ENCODE measurements around the gene ADAMTS9.

The ADAMTS9 gene

DNA sequence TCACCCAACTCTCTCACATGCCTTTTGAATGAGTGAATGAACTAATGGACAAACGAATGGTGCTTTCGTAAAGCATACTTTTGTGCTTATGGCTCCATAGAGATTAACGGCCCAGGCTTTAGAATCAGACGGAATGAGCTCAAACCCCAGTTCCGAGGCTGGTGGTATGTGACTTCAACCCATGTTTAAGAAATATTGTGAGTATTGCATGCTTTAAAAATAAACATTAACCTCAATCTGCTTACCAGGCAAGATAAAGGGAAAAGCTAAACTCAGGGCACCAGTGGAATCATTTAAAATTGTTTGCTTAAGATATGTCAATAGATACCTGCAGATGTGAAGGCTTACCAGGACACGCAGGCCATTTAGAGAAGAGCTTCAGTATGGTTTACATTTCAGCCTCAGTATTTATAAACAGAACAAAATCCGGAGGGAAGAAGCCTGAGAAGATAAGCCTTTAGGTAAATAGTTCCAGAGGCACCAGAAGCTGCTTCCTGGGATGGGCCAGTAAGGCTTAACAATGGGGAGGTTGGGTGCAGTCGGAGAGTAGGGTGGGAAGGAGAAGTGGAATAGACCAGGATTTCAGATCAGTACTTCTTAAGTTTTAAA lies 186.4 kb downstream of the ADAMTS9 start:
- no peak overlapping the region for H3K4me3 ChIP-seq (ENCODE audit: insufficient read depth, low read length, poor library complexity, severe bottlenecking)
- no peak overlapping the region for H3K4me2 ChIP-seq (ENCODE audit: low read depth, low read length, poor library complexity, severe bottlenecking)
- no peaks in the 10 kb centered on the region for H3K9me3 ChIP-seq (ENCODE audit: insufficient read depth, low read length)
- H3K79me2 ChIP-seq (ENCODE audit: insufficient read depth, low read length): no peaks in the 10 kb centered on the region
- H2AFZ ChIP-seq (ENCODE audit: low read depth, low read length, severe bottlenecking): no peak overlapping the region
- no peak overlapping the region for H3K27ac ChIP-seq (ENCODE audit: low read depth, low read length)
- no peaks in the 10 kb centered on the region for H3K36me3 ChIP-seq (ENCODE audit: low read length)
- H4K20me1 ChIP-seq (ENCODE audit: low read depth, low read length): no peaks in the 10 kb centered on the region
- H3K9me2 ChIP-seq (replicated peaks; ENCODE audit: insufficient read depth, low read length): no peaks in the 10 kb centered on the region
- H3F3A ChIP-seq (ENCODE audit: insufficient read depth): no peaks in the 10 kb centered on the region
- no peak for TF ChIP-seq EZH2phosphoT487 (conservative IDR thresholded peaks at IDR 0.05; ENCODE audit: low read length)
- TF ChIP-seq, protein P1, sequence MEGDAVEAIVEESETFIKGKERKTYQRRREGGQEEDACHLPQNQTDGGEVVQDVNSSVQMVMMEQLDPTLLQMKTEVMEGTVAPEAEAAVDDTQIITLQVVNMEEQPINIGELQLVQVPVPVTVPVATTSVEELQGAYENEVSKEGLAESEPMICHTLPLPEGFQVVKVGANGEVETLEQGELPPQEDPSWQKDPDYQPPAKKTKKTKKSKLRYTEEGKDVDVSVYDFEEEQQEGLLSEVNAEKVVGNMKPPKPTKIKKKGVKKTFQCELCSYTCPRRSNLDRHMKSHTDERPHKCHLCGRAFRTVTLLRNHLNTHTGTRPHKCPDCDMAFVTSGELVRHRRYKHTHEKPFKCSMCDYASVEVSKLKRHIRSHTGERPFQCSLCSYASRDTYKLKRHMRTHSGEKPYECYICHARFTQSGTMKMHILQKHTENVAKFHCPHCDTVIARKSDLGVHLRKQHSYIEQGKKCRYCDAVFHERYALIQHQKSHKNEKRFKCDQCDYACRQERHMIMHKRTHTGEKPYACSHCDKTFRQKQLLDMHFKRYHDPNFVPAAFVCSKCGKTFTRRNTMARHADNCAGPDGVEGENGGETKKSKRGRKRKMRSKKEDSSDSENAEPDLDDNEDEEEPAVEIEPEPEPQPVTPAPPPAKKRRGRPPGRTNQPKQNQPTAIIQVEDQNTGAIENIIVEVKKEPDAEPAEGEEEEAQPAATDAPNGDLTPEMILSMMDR (IDR thresholded peaks at IDR 0.05; ENCODE audit: insufficient read depth, low read length, poor library complexity, severe bottlenecking): no peak
- H3K27me3 ChIP-seq (ENCODE audit: low read length): no peaks in the 10 kb centered on the region; the same call in 1 of the 2 replicates
- no peak overlapping the region for H3K9ac ChIP-seq (ENCODE audit: low read length)

DNA sequence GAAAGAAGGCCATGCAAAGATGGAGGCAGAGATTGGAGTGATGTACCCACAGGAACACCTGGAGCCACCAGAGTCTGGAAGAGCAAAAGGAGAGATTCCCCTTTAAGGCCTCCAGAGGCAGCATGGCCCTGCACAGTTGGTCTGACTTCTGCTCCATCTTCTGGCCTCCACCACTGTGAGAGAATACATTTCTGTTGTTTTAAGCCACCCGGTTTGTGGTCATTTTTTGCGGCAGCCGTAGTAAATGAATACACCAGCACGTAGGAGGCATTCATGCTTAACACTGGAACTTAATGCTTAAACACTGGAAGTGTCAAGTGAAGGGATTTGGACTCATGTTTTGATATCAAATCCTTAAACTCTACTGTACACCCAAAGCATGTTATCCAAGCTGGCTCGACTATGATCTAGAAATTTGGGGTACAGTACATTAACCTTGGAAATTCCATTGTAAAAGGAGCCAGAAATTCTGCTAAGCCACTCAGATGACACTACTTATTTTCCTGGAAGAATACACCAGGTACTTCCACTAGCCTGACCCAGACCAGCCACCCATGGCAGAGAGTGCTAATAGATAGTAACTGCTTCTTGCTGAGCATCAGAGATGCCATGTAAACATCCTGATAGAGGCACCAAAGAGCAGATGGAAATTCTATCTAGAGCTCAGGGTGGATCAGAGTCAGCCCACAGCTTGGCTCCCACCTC lies 190.9 kb downstream of the ADAMTS9 start:
- Histone ChIP-seq H3K9me2 (replicated peaks; ENCODE audit: insufficient read depth, low read length) (no peaks in the 10 kb centered on the region), H3K36me3 (ENCODE audit: low read length) (no peaks in the 10 kb centered on the region), H3K79me2 (ENCODE audit: insufficient read depth, low read length) (no peaks in the 10 kb centered on the region), H3K9me3 (ENCODE audit: insufficient read depth, low read length) (no peaks in the 10 kb centered on the region), H3K27me3 (ENCODE audit: low read length) (no peaks in the 10 kb centered on the region; the same call in 1 of the 2 replicates), H3K4me3 (ENCODE audit: insufficient read depth, low read length, poor library complexity, severe bottlenecking) (no peak overlapping the region), H3K4me2 (ENCODE audit: low read depth, low read length, poor library complexity, severe bottlenecking) (no peak overlapping the region), H3F3A (ENCODE audit: insufficient read depth) (no peaks in the 10 kb centered on the region), H3K9ac (ENCODE audit: low read length) (no peak overlapping the region), H2AFZ (ENCODE audit: low read depth, low read length, severe bottlenecking) (no peak overlapping the region), H4K20me1 (ENCODE audit: low read depth, low read length) (no peaks in the 10 kb centered on the region), H3K27ac (ENCODE audit: low read depth, low read length) (no peak overlapping the region)
- TF ChIP-seq EZH2phosphoT487 (conservative IDR thresholded peaks at IDR 0.05; ENCODE audit: low read length): no peak
- TF ChIP-seq, protein P1 (IDR thresholded peaks at IDR 0.05; ENCODE audit: insufficient read depth, low read length, poor library complexity, severe bottlenecking): no peak

DNA sequence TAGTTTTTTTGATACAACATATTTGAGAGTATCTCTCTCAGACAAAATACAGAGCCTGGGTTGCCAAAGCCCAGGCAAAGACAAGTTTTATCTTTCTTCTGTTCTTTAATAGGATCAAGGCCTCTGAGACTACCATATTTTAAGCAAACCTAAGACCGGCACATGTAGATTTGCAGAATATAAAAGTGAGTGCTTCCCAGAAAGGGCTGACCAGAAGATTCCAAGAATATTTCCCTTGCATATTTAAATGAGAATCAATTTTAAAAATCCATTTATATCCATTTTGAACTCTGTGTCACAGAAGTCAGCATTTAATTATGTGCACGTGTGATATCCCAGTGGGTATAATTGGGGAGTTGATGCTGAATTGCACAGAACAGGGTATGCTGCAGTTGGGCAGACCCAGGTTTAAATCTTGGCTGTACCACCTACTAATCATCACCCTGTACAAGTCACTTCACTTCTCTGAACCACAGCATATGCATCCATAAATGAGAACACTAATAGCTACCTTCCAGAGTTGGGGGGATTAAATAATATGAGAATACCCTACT lies 191.9 kb downstream of the ADAMTS9 start:
- no peaks in the 10 kb centered on the region for H3K27me3 ChIP-seq (ENCODE audit: low read length)
- TF ChIP-seq, protein P1 (IDR thresholded peaks at IDR 0.05; ENCODE audit: insufficient read depth, low read length, poor library complexity, severe bottlenecking): no peak
- no peak for TF ChIP-seq EZH2phosphoT487 (conservative IDR thresholded peaks at IDR 0.05; ENCODE audit: low read length)
- no peaks in the 10 kb centered on the region for H3F3A ChIP-seq (ENCODE audit: insufficient read depth)
- H3K9me3 ChIP-seq (ENCODE audit: insufficient read depth, low read length): no peaks in the 10 kb centered on the region
- H3K9ac ChIP-seq (ENCODE audit: low read length): no peak overlapping the region
- no peak overlapping the region for H2AFZ ChIP-seq (ENCODE audit: low read depth, low read length, severe bottlenecking)
- H3K4me2 ChIP-seq (ENCODE audit: low read depth, low read length, poor library complexity, severe bottlenecking): no peak overlapping the region
- H4K20me1 ChIP-seq (ENCODE audit: low read depth, low read length): no peaks in the 10 kb centered on the region
- H3K4me3 ChIP-seq (ENCODE audit: insufficient read depth, low read length, poor library complexity, severe bottlenecking): no peak overlapping the region
- no peaks in the 10 kb centered on the region for H3K36me3 ChIP-seq (ENCODE audit: low read length)
- no peaks in the 10 kb centered on the region for H3K9me2 ChIP-seq (replicated peaks; ENCODE audit: insufficient read depth, low read length)
- H3K79me2 ChIP-seq (ENCODE audit: insufficient read depth, low read length): no peaks in the 10 kb centered on the region
- no peak overlapping the region for H3K27ac ChIP-seq (ENCODE audit: low read depth, low read length)

Data from SU-DHL-6 (cell line).